Osteocyte (in vitro differentiated cells): Measurements from ENCODE around the gene CTRB1. TPM values are rescaled to one million over a fixed set of nuclear protein-coding genes. Genes with fewer than 3 reads are reported as not detected.

Source experiments
- DNase-seq: peaks from one replicate; pipeline ENCODE4 v3.0.0; 2021; ENCODE audit warnings: mixed read lengths; ENCODE audit not compliant: unreplicated experiment; ENCODE audit errors: extremely low spot score
- H3K27ac Mint-ChIP-seq: one replicate; pipeline ENCODE4 v1.8.0; 2021; ENCODE audit warnings: mild to moderate bottlenecking, mixed read lengths; ENCODE audit not compliant: unreplicated experiment
- H3K27me3 Mint-ChIP-seq: one replicate; pipeline ENCODE4 v1.8.0; 2021; ENCODE audit warnings: mixed read lengths; ENCODE audit not compliant: unreplicated experiment
- H3K36me3 Mint-ChIP-seq: one replicate; pipeline ENCODE4 v1.8.0; 2021; ENCODE audit warnings: mixed read lengths; ENCODE audit not compliant: unreplicated experiment
- H3K4me1 Mint-ChIP-seq: one replicate; pipeline ENCODE4 v1.8.0; 2021; ENCODE audit warnings: mixed read lengths; ENCODE audit not compliant: unreplicated experiment
- H3K4me3 Mint-ChIP-seq: one replicate; pipeline ENCODE4 v1.8.0; 2021; ENCODE audit warnings: mild to moderate bottlenecking, moderate library complexity, mixed read lengths; ENCODE audit not compliant: unreplicated experiment
- H3K9me3 Mint-ChIP-seq: one replicate; pipeline ENCODE4 v1.8.0; 2021; ENCODE audit warnings: mixed read lengths; ENCODE audit not compliant: unreplicated experiment
- total RNA-seq: library from RNA; stranded (reverse); gene quantifications from 2 replicates; pipeline ENCODE4 v1.2.1, GENCODE V29; 2021
- TF ChIP-seq, protein P1 (sequence below): fragments of 200-600 bp; sonication (generic); IDR thresholded peaks from 2 replicates; pipeline ENCODE4 v1.5.0; 2021; ENCODE audit warnings: antibody characterized with exemption, mild to moderate bottlenecking, moderate library complexity

Gene CTRB1
- total RNA-seq, 1 donor from 2014 or later = not detected

DNA sequence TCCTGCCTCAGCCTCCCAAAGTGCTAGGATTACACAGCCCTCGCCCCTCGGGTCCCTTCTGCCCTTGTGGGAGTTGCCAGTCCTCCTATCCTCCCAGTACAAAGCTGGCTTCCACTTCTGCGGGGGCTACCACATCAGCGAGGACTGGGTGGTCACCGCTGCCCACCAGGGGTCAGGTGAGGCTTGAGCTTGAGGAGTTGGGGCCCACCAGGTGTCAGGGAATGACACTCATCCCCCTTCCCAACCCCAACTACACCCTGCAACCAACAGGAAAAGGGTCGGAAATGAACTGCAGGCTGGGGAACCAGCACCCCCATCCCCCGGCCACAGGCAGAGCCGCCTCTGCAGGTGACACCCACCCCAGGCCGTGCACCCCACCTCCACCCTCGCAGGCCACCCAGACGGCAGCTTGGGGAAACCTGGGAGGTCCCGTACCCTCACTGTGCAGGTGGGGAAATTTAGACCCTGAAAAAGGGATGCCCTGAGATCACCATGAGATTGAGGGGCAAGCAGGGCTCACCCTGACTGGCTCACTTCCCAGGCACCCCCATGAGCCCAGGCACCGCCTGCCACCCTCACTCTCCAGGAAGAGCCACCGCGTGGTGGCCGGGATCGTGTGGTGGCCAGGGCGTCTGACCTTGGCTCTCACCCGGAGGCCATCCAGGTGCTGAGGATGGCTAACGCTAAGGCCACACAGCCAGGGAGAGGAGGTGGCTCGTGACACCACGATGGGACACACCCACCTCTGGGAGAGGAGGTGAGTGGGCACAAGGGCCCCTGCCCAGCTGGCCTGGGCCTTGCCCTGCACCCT is 8.0 kb downstream of the CTRB1 start:
- no peaks in the 10 kb centered on the region for H3K9me3 Mint-ChIP-seq
- H3K4me3 Mint-ChIP-seq = no peak overlapping the region
- H3K4me1 Mint-ChIP-seq = peaks cover 15% of the 10 kb centered on the region
- DNase-seq = no peak
- H3K27ac Mint-ChIP-seq = no peak overlapping the region
- peaks cover 19% of the 10 kb centered on the region for H3K36me3 Mint-ChIP-seq
- TF ChIP-seq, protein P1, sequence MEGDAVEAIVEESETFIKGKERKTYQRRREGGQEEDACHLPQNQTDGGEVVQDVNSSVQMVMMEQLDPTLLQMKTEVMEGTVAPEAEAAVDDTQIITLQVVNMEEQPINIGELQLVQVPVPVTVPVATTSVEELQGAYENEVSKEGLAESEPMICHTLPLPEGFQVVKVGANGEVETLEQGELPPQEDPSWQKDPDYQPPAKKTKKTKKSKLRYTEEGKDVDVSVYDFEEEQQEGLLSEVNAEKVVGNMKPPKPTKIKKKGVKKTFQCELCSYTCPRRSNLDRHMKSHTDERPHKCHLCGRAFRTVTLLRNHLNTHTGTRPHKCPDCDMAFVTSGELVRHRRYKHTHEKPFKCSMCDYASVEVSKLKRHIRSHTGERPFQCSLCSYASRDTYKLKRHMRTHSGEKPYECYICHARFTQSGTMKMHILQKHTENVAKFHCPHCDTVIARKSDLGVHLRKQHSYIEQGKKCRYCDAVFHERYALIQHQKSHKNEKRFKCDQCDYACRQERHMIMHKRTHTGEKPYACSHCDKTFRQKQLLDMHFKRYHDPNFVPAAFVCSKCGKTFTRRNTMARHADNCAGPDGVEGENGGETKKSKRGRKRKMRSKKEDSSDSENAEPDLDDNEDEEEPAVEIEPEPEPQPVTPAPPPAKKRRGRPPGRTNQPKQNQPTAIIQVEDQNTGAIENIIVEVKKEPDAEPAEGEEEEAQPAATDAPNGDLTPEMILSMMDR = no peak
- no peaks in the 10 kb centered on the region for H3K27me3 Mint-ChIP-seq

DNA sequence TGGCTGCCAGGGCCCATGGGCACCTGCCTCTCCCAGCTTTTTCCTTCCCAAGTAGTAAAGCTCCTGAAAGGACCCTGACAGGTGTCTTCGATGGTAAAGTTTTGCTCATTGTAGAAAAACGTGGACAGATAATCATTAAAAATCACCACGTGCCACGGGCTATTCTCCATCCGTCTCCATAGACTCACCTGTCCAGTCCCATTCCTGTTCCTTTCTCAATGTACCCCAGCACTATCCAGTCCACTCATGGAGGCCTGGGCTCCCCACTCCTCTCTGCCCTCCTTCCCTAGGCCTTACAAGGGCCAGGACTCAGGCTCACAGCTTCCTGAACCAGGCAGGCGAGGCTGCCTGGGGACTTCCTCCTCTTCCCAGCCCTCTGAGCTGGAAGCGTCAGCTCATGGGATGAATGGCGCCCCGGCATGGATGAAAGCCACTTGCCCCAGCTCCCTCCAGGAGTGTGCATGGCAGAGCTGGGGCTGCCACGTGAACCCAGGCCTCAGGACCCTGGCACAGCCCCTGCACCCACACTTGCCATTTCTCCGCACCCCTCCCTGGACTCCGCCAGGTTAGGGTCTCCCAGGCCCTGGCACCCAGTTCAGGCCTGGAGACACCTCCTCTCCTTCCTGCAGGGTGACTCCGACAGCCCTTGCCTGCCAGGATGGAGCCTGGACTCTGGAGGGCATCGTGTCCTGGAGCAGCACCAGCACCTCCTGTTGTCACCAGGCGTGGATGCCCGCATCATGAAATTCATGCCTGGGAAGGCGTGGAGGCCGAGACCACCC is 8.8 kb downstream of the CTRB1 start:
- no peaks in the 10 kb centered on the region for H3K27me3 Mint-ChIP-seq
- TF ChIP-seq, protein P1 = no peak
- H3K27ac Mint-ChIP-seq = peak overlapping the region; percentile 18
- H3K9me3 Mint-ChIP-seq = no peaks in the 10 kb centered on the region
- DNase-seq = no peak
- peaks cover 15% of the 10 kb centered on the region for H3K4me1 Mint-ChIP-seq
- H3K36me3 Mint-ChIP-seq = peaks cover 20% of the 10 kb centered on the region
- H3K4me3 Mint-ChIP-seq = no peak overlapping the region

DNA sequence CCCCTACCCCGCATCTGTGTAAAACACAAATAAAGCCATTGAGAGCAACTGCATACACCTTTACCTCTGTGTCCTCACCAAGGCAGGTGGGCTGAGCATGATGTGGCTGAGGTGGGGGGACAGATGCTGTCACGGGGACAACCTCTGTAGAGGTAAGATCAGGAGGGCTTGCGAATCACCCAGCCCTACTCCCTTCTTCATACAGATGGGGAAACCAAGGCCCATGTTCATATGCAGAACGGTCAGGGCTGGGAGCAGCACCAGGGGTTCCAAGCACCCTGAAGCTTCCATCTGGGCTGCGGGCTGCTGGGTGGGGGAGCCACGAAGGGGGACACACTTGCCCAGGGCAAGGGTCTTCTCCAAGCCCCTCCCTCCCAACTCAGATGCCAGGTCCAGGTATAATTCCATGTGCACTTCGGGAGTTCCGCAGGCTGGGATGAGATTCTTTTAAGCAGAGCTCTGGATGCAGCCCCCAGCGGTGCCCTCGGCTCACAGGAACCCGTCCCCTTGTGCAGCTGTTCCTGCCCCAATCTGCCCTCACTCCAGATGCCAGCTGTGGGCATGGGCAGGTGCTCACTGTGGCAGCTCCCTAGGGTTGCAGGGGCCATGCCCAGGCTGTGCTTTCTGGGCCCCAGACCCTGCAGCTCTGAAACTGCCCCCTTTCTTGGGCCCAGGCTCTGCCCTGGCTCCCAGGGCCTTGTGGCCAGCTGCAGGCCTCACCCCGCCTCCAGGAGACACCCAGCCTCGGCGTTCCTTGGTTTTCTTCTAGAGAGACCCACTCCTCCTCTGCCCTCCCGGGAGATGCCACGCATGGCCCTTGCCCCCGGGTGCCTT is 9.6 kb downstream of the CTRB1 start:
- TF ChIP-seq, protein P1 = no peak
- Mint-ChIP-seq H3K9me3 (no peaks in the 10 kb centered on the region), H3K4me3 (no peak overlapping the region), H3K27ac (no peak overlapping the region), H3K27me3 (no peaks in the 10 kb centered on the region), H3K36me3 (peaks cover 26% of the 10 kb centered on the region), H3K4me1 (peaks cover 17% of the 10 kb centered on the region)
- DNase-seq = no peak

DNA sequence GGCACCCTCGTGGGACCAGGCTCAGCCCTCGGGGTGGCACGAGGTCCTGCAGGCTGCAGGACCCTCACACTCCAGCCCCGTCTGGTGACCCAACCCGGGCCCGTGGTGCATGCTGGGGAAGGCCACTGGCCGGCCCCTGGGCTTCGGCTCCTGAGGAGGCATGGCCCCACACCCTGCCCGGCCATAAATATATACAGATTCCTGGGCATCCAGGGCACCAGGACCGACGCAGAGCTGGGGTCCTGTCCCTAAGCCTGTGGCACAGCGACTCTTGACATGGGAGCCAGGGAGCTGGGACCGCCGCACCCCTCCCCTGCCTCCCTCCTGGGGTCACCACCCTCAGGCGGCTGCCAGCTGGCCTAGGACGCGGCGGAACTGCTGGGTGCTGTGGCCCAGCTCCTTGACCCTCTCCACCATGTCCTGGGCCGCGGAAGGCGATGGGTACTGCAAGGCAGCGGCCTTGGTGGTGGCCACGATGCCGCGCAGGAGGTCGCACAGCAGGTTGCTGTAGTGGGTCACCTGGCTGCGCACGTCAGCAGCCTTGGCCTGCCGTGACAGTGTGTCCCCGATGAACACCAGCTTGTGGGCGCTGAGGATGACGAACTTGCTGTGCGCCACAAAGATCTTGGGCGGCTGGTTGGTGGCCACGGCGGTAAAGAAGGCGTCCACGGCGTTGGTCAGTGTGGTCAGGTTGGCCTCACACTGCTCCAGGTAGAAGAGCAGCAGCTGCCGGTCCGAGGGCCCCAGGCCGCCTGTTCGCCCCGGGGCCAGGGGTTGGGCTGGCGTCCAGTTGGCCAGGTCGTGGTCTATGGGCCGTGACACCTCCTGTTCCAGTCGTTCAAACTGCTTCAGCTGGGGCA is 10.6 kb downstream of the CTRB1 start:
- Mint-ChIP-seq H3K4me1 (peaks cover 23% of the 10 kb centered on the region), H3K36me3 (peaks cover 27% of the 10 kb centered on the region), H3K27me3 (no peaks in the 10 kb centered on the region), H3K9me3 (no peaks in the 10 kb centered on the region), H3K4me3 (no peak overlapping the region), H3K27ac (no peak overlapping the region)
- no peak for DNase-seq
- TF ChIP-seq, protein P1 = no peak
